Vagina (tissue), 2 donors: ENCODE data around the gene PRRT1B. TPM values are rescaled to one million over a fixed set of nuclear protein-coding genes. Genes with fewer than 3 reads are reported as not detected.

Experiments used
- DNase-seq, 2 donors: peaks; one replicate each; pipeline ENCODE4 v3.0.0-alpha.2; 2017; ENCODE audit errors: extremely low spot score in 2 of 2
- H3K27ac ChIP-seq: fragments of 200-600 bp; sonication (generic); one replicate; pipeline ENCODE4 v1.5.1; 2019
- H3K27me3 ChIP-seq: fragments of 200-600 bp; sonication (generic); one replicate; pipeline ENCODE4 v1.5.1; 2019
- H3K36me3 ChIP-seq, 2 donors: fragments of 200-600 bp; sonication (generic); one replicate each; pipeline ENCODE4 v1.5.1; 2017 to 2019
- H3K4me1 ChIP-seq: fragments of 200-600 bp; sonication (generic); one replicate; pipeline ENCODE4 v1.5.1; 2019
- H3K4me3 ChIP-seq, 2 donors: fragments of 200-600 bp; sonication (generic); 1 replicate in 1 of 2; 2 replicates in 1 of 2; pipeline ENCODE4 v1.5.1; 2016 to 2019
- H3K9me3 ChIP-seq: fragments of 200-600 bp; sonication (generic); one replicate; pipeline ENCODE4 v1.5.1; 2019
- CTCF ChIP-seq, 3 experiments: fragments of 450-650 bp in 2 of 3; fragments of 200-600 bp in 1 of 3; sonication (generic) in 1 of 3; IDR thresholded peaks; one replicate each; pipeline ENCODE4 v1.5.1; 2017 to 2019; ENCODE audit warnings: antibody characterized with exemption in 3 of 3, mild to moderate bottlenecking in 2 of 3, moderate library complexity in 2 of 3
- POLR2A ChIP-seq, 2 donors: fragments of 450-650 bp; IDR thresholded peaks; one replicate each; pipeline ENCODE4 v1.6.1; 2017; ENCODE audit warnings: antibody characterized with exemption in 2 of 2, mild to moderate bottlenecking in 2 of 2, moderate library complexity in 2 of 2
- POLR2AphosphoS5 ChIP-seq, 2 donors: sonication (generic); formaldehyde crosslinking; IDR thresholded peaks; one replicate each; pipeline ENCODE4 v1.9.0; 2017; ENCODE audit warnings: antibody characterized with exemption in 2 of 2, mild to moderate bottlenecking in 2 of 2, low read depth in 1 of 2; ENCODE audit not compliant: insufficient read depth in 1 of 2
- intact Hi-C: fragments of 100-400 bp; cut with DNase I; formaldehyde crosslinking; loops from one replicate; pipeline ENCODE4 v1.15.1; 2023
- total RNA-seq: library from RNA; depleted of rRNA; stranded (reverse); fragments of >200 nt; gene quantifications from one replicate; pipeline ENCODE4 v1.2.3, GENCODE V29; 2016

The PRRT1B gene
- total RNA-seq, 1 donor from 2014 or later = not detected

GRCh38 chr9:131575946-131576853, 30.9 kb downstream of the PRRT1B start:
- Histone ChIP-seq H3K9me3 (no peaks in the 10 kb centered on the region), H3K27ac (no peak overlapping the region), H3K27me3 (no peaks in the 10 kb centered on the region), H3K4me3 (no peak overlapping the region), H3K36me3 (peaks cover 0 to 42% of the 10 kb centered on the region in 2 donors), H3K4me1 (no peaks in the 10 kb centered on the region)
- intact Hi-C loops = no loop called here
- DNase-seq = no peak
- TF ChIP-seq CTCF (IDR thresholded peaks at IDR 0.05) (no peak), POLR2A (IDR thresholded peaks at IDR 0.05) (no peak), POLR2AphosphoS5 (IDR thresholded peaks at IDR 0.05; ENCODE audit: insufficient read depth in 1 of 2, low read depth in 1 of 2) (no peak)

GRCh38 chr9:131577005-131578000, 32.0 kb downstream of the PRRT1B start:
- H3K27me3 ChIP-seq = no peaks in the 10 kb centered on the region
- DNase-seq = no peak
- TF ChIP-seq POLR2A (IDR thresholded peaks at IDR 0.05) = no peak
- no peak for TF ChIP-seq CTCF (IDR thresholded peaks at IDR 0.05)
- TF ChIP-seq POLR2AphosphoS5 (IDR thresholded peaks at IDR 0.05; ENCODE audit: insufficient read depth in 1 of 2, low read depth in 1 of 2) = no peak
- no peak overlapping the region for H3K4me3 ChIP-seq
- H3K4me1 ChIP-seq = no peaks in the 10 kb centered on the region
- intact Hi-C loops = no loop called here
- peaks cover 0 to 49% of the 10 kb centered on the region in 2 donors for H3K36me3 ChIP-seq
- H3K27ac ChIP-seq = no peak overlapping the region
- no peaks in the 10 kb centered on the region for H3K9me3 ChIP-seq

GRCh38 chr9:131578021-131578420, 32.7 kb downstream of the PRRT1B start:
- TF ChIP-seq CTCF (IDR thresholded peaks at IDR 0.05) = no peak
- no peak for TF ChIP-seq POLR2AphosphoS5 (IDR thresholded peaks at IDR 0.05; ENCODE audit: insufficient read depth in 1 of 2, low read depth in 1 of 2)
- no peak for TF ChIP-seq POLR2A (IDR thresholded peaks at IDR 0.05)
- no peaks in the 10 kb centered on the region for H3K9me3 ChIP-seq
- no peak overlapping the region for H3K27ac ChIP-seq
- peaks cover 0 to 55% of the 10 kb centered on the region in 2 donors for H3K36me3 ChIP-seq
- no peaks in the 10 kb centered on the region for H3K27me3 ChIP-seq
- no peak overlapping the region for H3K4me3 ChIP-seq
- intact Hi-C loops = no loop called here
- no peak for DNase-seq
- no peaks in the 10 kb centered on the region for H3K4me1 ChIP-seq

- peaks cover 0 to 64% of the 10 kb centered on the region in 2 donors for H3K36me3 ChIP-seq
- H3K9me3 ChIP-seq = no peaks in the 10 kb centered on the region
- H3K27ac ChIP-seq = no peak overlapping the region
- no peak for TF ChIP-seq POLR2AphosphoS5 (IDR thresholded peaks at IDR 0.05; ENCODE audit: insufficient read depth in 1 of 2, low read depth in 1 of 2)
- no peak for TF ChIP-seq POLR2A (IDR thresholded peaks at IDR 0.05)
- no peak for TF ChIP-seq CTCF (IDR thresholded peaks at IDR 0.05)
- no peak for DNase-seq
- no peaks in the 10 kb centered on the region for H3K27me3 ChIP-seq
- H3K4me1 ChIP-seq = no peaks in the 10 kb centered on the region
- intact Hi-C loops = no loop called here
- H3K4me3 ChIP-seq = no peak overlapping the region
Observed at GRCh38 chr9:131578731-131579504, 33.6 kb downstream of the PRRT1B start.
